Measurements from ENCODE around the gene MPRIP.

MPRIP gene

GRCh38 chr17:17055286-17056155 lies 13.3 kb downstream of the MPRIP start:
- Histone ChIP-seq H3K27me3 (ENCODE audit: insufficient read depth, low read depth, severe bottlenecking) (no peaks in the 10 kb centered on the region), H3K36me3 (peaks cover 27% of the 10 kb centered on the region), H3K4me3 (ENCODE audit: low read depth, low read length) (no peak overlapping the region), H3K27ac (no peak overlapping the region), H3K9me3 (ENCODE audit: severe bottlenecking) (no peaks in the 10 kb centered on the region)
- no peak for DNase-seq
- no peak for TF ChIP-seq CTCF (IDR thresholded peaks at IDR 0.05; ENCODE audit: low read depth, low read length)

DNA sequence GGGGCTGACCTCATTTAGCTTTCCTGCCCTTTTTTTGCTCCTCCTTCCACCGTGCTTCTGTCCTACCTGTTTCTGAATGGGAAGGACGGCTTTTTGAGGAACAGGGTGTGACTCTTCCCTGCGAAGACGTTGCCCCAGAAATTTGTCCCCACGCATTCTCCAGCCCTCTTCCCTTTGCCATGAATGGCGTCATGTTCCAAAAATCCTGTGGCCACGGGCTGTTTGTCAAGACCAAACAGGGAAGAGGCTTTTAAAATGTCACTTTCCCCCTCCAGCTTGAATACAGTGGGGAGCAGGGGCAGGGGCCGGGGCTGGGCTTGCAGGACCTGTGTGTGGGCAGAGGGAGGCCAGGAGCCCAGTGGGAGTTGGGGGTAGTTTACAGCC lies 13.9 kb downstream of the MPRIP start:
- no peak for TF ChIP-seq CTCF (IDR thresholded peaks at IDR 0.05; ENCODE audit: low read depth, low read length)
- Histone ChIP-seq H3K9me3 (ENCODE audit: severe bottlenecking) (no peaks in the 10 kb centered on the region), H3K36me3 (peaks cover 27% of the 10 kb centered on the region), H3K4me3 (ENCODE audit: low read depth, low read length) (no peak overlapping the region), H3K27ac (no peak overlapping the region), H3K27me3 (ENCODE audit: insufficient read depth, low read depth, severe bottlenecking) (no peaks in the 10 kb centered on the region)
- DNase-seq: no peak

GRCh38 chr17:17057057-17057551 lies 14.8 kb downstream of the MPRIP start:
- no peak overlapping the region for H3K4me3 ChIP-seq (ENCODE audit: low read depth, low read length)
- TF ChIP-seq CTCF (IDR thresholded peaks at IDR 0.05; ENCODE audit: low read depth, low read length): no peak
- H3K9me3 ChIP-seq (ENCODE audit: severe bottlenecking): no peaks in the 10 kb centered on the region
- H3K27me3 ChIP-seq (ENCODE audit: insufficient read depth, low read depth, severe bottlenecking): no peaks in the 10 kb centered on the region
- no peak for DNase-seq
- no peak overlapping the region for H3K27ac ChIP-seq
- H3K36me3 ChIP-seq: peaks cover 27% of the 10 kb centered on the region

- no peak for TF ChIP-seq CTCF (IDR thresholded peaks at IDR 0.05; ENCODE audit: low read depth, low read length)
- no peak overlapping the region for H3K27ac ChIP-seq
- no peak for DNase-seq
Observed at GRCh38 chr17:17058304-17058703, 16.0 kb downstream of the MPRIP start.

GRCh38 chr17:17059301-17059890 lies 17.1 kb downstream of the MPRIP start:
- Histone ChIP-seq H3K27ac (no peak overlapping the region), H3K9me3 (ENCODE audit: severe bottlenecking) (no peaks in the 10 kb centered on the region)

More at GRCh38 chr17:17058304-17058703, 16.0 kb downstream of the MPRIP start:
- Histone ChIP-seq H3K36me3 (peaks cover 34% of the 10 kb centered on the region), H3K9me3 (ENCODE audit: severe bottlenecking) (no peaks in the 10 kb centered on the region), H3K4me3 (ENCODE audit: low read depth, low read length) (no peak overlapping the region), H3K27me3 (ENCODE audit: insufficient read depth, low read depth, severe bottlenecking) (no peaks in the 10 kb centered on the region)

More at GRCh38 chr17:17059301-17059890, 17.1 kb downstream of the MPRIP start:
- Histone ChIP-seq H3K4me3 (ENCODE audit: low read depth, low read length) (no peak overlapping the region), H3K27me3 (ENCODE audit: insufficient read depth, low read depth, severe bottlenecking) (no peaks in the 10 kb centered on the region), H3K36me3 (peaks cover 34% of the 10 kb centered on the region)
- no peak for DNase-seq
- TF ChIP-seq CTCF (IDR thresholded peaks at IDR 0.05; ENCODE audit: low read depth, low read length): no peak
